HS-27A (cell line): ENCODE measurements around the gene CALU.

ENCODE experiments used
- DNase-seq: peaks from one replicate; pipeline ENCODE4 v3.0.0-alpha.2; 2012; ENCODE audit warnings: low read depth, missing footprints

CALU gene

GRCh38 chr7:128752251-128752650, 13.1 kb downstream of the CALU start:
- DNase-seq: no peak

DNA sequence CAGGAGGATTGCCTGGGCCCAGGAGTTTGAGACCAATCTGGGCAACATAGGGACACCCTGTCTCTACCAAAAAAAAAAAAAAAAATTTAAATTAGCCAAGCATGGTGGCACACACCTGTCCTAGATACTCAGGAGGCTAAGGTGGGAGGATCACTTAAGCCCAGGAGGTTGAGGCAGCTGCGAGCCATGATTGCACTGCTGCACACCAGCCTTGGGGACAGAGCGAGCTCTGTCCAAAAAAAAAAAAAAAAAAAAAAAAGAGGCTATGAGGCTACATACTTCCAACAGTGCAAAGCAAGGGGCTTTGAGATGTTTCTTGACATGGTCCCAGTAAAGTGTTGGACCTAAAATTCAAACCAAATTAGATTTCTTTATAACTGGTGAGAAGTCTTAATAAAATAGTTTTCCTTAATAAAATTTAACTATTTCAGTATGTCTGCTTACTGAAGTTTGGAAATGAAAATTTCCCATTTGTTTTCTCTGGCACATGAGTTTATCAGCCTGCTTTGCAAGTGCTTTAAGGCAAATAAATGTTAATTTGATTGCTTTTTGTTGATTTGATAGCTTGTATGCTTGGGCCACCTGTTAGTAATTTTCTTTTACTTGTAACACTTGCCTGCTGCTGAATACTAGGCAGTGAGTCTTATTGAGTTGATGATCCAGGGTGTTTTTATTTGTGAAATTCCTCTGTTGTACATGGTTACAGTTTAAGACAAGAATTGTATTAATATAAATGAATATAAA, 16.1 kb downstream of the CALU start:
- no peak for DNase-seq

GRCh38 chr7:128755819-128756476, 16.8 kb downstream of the CALU start:
- DNase-seq: no peak

GRCh38 chr7:128757203-128757602, 18.0 kb downstream of the CALU start:
- no peak for DNase-seq

GRCh38 chr7:128758553-128758952, 19.4 kb downstream of the CALU start:
- no peak for DNase-seq

DNA sequence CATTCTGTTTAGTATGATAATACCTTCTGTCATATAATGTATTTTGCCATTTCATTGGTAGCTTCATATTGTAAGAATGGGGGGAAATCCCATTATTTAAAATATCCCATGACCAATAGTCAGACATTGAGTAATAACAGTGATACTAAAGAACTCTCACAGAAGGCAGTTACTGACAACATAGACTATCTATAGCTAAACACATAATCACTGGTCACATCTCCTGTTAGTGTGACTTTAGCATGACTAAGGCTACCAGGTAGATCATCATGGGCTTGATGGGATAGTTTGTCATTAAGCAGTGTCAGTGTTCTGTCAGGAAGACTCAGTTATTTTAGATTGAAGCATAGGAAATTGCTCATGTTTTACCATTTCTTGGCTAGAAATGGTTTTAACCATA, 20.1 kb downstream of the CALU start:
- no peak for DNase-seq

GRCh38 chr7:128763541-128763940, 24.4 kb downstream of the CALU start:
- DNase-seq: no peak

GRCh38 chr7:128767475-128768110, 28.4 kb downstream of the CALU start:
- no peak for DNase-seq

DNA sequence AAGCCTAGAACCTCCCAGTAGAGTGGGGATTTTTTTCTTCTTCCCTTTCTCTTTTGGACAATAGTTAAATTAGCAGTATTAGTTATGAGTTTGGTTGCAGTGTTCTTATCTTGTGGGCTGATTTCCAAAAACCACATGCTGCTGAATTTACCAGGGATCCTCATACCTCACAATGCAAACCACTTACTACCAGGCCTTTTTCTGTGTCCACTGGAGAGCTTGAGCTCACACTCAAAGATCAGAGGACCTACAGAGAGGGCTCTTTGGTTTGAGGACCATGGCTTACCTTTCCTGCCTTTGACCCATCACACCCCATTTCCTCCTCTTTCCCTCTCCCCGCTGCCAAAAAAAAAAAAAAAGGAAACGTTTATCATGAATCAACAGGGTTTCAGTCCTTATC, 31.1 kb downstream of the CALU start:
- DNase-seq: no peak

- no peak for DNase-seq
Observed at GRCh38 chr7:128773604-128774003, 34.4 kb downstream of the CALU start.

- DNase-seq: no peak
Observed at GRCh38 chr7:128774029-128774689, 35.0 kb downstream of the CALU start.

DNA sequence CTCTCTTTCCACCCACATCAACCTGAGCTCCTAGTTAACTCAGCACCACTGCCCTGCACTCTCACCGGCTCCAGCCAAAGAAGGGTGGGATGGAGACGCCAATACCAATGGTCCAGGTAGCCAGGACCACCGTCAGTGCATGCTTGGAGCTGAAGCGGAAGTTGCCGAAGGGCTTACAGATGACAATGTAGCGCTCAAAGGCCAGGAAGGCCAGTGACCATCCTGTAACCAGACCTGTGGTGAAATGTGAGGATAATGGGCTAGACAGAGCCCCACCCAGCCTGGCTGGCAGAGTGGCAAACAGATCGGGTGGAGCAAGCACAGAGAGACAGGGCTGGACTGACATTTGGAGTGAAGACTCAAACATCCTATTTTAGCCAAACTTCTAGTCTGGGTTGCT, 35.8 kb downstream of the CALU start:
- DNase-seq: no peak

GRCh38 chr7:128775744-128776474, 36.8 kb downstream of the CALU start, which contains the start of gene OPN1SW:
OPN1SW (minus strand) TSS chr7:128775794; CDS start chr7:128775781, 13 bp downstream.
- DNase-seq: no peak

DNA sequence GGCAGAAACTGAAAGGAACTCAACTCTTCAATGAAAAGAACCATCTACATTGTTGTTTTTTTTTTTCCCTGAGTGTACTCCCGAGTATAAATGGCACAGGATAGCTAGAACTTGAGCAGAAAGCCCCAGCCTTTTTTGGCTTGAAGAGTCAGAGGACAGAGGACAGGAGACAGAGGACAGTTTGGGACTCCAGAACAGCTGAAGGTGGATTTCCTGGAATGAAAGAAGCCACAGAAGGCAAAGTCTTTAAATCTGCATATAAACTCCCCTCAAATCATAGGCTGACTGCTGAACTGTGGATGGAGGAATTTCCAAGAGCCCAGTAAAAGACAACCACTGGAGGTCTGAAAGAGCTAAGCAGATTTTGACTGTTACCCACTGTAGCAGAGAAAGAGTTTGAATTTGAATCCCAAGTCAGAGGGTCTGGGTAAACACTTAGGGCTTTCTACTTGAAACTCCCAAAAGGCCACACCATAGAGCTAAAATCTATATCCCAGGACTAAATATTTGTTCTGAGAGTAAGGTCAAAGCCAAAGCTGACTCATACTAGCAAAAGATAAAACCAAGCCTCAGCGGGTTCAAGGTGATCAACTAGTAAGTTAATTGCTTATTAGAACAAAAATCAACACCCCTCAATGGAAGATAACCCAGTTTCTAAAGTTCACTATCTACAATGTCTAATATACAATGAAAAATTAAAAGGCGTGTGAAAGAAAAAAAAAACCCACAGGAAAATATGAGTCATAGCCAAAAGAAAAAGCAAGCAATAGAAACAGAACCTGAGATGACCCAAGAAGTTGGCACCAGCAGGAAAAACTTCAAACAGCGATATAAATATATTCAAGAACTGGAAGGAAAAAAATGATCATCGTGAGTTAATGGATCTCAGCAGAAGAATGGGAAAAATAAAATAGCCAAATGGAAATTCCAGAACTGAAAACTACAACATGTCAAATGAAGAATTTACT, 38.3 kb downstream of the CALU start:
- DNase-seq: no peak

DNA sequence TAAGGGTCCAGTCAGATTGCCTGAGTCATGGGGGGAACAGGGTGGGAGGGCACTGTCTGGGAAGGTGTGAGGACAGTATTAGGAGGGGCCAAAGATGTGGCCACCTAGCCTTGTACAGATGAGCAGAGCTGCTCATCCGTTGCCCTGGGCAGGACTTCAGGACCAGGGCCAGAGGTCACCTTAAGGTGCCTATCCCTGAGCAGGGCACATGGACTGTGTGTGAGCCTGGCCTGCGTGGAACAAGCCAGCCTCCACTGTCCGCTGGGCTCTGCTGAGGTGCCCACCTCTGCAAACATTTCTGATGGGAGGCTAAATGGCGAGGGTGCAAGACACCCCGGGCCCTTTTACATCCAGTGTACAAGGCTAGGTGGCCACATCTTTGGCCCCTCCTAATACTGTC, 39.8 kb downstream of the CALU start:
- DNase-seq: no peak

GRCh38 chr7:128781126-128781525, 42.0 kb downstream of the CALU start:
- no peak for DNase-seq

- no peak for DNase-seq
Observed at GRCh38 chr7:128781851-128782250, 42.7 kb downstream of the CALU start.

- no peak for DNase-seq
Observed at GRCh38 chr7:128783143-128783861, 44.1 kb downstream of the CALU start.

GRCh38 chr7:128785738-128786137, 46.6 kb downstream of the CALU start:
- no peak for DNase-seq
